ENCODE results near the gene FANCC.

Gene FANCC

DNA sequence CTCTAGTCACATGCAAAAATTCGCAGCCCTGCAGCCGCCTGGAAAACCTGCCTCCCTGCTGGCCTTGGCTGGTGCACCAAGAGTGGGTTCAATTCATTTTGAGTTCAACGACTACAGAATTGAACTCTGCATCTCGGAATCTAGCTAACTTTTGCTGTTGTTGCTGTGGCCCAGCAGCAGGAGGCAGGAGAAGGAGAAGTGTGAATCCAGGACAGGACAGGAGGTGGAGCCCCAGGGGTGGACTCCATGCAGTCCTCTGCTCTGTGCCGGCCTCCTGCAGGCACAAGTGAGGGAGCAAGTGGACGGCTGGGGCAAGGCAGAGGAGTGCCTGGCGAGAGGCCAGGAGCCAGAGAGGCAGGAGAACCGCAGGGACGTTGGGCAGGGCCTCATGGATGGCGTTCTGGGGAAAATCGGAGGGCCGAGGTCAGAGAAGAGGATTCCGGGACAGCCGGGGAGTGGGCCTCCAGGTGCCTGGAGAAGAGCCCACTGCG is 214.2 kb downstream of the FANCC start:
- peak in 4 of 58 donors; percentile 15 to 46 (median 28) for DNase-seq

DNA sequence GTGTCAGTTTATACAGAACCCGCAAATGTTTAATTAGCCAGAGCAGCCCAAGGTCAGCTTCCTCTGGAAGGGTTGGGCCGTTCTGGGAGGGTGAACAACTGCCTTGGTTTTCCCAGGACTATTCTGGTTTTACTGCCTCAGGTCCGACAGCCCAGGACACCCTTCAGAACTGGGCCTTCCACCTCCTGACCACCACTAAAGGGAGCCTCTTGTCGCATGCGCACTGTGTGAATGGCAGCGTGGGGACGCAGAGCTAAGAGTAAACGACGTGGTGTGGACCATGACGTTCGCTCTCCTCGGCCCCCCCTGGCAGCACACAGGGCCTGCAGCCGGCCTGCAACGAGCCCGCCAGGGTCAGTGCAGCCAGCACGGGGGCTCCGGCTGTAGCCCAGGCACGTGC is 214.9 kb downstream of the FANCC start:
- DNase-seq, result no peak

DNA sequence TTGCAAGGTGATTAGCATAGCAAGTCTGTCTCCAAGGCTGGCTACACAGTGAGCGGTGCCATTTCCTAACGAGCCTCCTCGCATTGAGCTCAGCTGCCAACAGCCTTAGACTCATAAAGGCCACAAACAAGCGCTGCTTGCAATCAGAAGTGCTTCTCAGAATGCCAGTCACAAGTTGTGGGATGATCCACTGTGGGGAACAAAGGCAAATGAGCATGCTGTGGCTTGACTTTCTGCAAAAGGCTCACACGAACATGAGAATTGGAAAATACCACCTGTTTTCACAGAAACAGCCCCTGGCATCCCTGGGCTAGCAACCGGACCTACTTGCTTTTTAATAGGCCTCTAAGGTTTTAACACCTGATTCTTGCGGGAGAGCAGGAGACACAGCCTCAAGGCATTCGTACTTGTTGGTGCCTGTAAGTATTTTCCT is 215.5 kb downstream of the FANCC start:
- DNase-seq, result peak in 48 of 58 donors; percentile 18 to 91 (median 65)

DNA sequence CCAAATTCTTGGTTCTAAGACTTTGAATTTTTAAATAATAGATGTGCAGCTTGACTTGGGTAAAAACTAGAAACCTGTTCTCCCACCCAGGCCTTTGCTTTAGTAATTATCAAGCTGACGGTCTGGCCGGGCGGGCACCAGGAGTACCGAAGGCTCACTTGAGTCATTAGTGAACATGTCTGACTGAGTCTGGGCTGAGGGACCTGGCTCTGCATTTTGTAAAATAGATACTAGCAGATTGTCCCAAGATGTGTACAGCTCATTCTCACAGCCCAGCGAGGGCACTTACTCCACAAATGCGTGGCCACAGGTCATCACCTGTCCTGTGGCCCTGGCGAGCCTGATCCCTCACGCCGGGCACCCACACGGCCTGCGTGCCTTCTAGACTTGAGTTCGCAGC is 216.2 kb downstream of the FANCC start:
- DNase-seq, result no peak

DNA sequence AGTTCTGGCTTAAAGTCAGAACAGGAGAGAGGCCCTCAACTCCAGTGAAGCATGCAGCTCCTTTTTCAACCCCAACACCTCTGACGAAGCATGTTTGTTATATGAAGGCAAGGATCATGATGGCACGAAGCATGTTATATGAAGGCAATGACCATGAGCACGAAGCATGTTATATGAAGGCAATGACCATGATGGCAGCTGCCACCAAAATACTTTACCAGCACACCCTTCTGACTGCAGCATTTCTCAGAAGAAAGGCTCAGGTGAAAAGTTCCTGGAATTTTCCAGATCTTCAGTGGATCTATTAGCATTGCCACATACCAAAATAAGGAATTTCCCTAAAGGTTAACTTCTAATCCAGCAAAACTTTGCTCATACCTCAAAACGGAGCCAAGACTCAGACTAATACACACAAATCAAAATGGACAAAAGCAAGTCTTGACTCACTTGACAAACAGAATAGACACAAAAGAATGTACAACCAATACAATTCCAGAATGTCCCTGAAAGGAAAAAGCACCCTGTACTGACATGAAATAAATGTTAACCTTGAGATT is 217.4 kb downstream of the FANCC start:
- DNase-seq, result no peak

DNA sequence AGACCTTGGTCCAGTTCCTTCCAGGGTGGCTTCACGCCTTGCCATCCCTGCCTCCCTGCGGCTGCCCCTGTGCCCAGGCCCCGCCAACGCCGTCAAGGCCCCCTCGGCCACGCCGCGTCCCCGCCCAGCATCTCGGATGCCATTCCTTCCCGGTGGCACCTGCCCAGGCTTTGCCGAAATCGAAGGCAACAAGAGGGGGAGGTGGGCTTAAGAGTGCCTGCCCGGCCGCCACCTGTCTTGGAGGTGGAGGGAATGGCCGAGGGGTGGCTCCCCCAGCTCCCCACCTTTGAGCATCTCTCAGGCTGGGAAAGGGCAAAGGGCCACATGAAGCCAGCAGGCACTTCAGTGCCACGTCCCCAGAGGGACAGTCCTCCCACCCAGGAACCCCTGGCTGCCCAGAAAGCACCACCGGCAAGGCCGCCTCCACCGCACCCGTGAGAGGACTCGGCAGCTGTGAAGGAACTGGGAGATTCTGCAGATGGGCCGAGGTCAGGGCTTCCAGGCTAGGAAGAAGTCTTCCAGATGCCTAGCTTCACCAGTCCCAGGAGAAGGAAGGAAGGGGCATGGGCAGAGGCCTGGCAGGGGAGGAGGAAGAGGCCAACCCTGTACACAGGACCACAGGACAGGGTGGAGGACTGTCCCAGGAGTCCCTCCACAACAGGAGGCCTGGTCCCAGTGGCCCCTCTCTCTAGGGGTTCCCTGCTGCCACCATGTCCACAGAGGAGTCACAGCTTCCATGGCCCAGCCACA is 218.0 kb downstream of the FANCC start:
- no peak for DNase-seq

DNA sequence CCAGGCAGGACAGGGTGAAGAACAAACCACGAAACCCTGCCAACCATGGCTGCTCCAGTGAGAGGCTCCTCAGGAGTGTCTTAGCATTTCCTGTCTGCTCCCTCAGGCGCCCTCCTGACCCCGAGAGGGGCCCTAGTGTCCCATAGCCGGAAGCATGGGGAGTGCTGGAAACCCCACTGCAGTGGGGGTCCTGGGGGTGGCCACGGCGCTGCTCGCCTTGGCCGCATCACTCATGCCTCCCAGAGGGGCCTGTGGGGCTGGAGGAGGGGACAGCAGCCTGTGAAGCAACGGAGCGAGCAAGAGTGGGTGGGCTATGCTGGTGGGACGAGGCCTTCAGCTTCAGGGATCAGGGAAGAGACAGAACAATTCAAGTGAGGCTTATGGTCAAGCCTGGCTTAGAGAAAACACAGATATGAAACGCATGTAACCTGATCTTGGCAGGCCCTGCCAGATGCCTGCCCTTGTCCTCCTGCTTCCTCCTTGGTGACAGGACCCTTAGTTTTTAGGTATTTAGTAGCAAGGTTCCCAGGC is 219.1 kb downstream of the FANCC start:
- no peak for DNase-seq

DNA sequence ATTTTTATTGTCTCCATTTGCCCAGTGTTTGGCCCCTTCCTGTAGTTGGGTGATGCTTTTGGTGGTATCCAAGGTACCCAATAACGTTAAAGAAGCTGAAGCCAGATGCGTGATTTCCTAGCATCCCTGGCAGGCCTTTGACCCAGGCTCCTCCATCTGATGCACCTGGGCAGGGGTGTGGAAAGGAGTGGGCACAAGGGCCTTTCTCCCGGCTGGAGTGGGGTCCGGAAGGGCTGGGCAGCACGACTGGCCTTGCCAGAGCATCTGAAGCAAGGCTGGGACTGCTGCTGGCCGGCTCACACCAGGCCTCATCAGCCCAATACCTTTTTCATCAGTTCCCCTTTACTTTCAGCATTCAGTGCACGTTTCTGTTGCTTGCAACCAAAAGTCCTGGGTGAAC is 220.2 kb downstream of the FANCC start:
- DNase-seq, result no peak

DNA sequence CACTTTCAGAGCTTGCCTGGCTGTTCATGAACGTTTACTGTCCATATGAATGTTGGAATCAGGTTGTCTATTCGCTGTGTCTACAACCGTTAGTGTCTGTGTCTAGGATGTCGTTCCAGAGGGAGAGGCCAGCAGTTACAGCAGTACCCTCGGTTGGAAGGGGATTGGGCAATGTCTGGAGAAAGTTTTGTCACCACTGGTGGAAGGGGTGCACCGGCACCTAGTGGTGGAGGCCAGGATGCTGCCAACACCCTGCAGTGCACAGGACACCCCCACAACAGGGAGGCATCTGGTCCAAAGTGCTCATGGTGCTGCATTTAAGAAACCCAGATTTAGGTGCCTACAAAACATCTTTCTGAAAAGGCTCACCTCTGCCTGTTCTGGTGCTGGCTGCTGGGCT is 220.7 kb downstream of the FANCC start:
- no peak for DNase-seq

DNA sequence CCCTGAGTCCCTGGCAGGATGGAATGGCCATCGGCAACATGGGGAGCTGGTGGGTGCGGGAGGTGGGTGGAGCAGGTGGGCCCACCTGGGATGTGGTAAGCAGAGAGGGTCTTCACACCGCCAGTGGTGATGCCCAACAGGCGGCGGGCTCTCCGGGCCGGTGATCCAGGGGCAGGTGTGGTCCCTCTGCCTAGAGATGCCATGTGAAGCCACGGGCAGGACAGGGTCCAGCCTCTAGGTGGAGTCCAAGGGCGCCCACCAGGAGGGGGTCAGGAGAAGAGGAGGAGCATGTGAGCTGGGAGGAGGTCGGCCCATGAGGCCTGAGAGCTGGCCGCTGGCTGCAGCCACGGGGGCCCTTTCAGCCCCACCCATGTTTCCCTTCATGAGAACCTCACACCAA is 221.1 kb downstream of the FANCC start:
- DNase-seq, result no peak

DNA sequence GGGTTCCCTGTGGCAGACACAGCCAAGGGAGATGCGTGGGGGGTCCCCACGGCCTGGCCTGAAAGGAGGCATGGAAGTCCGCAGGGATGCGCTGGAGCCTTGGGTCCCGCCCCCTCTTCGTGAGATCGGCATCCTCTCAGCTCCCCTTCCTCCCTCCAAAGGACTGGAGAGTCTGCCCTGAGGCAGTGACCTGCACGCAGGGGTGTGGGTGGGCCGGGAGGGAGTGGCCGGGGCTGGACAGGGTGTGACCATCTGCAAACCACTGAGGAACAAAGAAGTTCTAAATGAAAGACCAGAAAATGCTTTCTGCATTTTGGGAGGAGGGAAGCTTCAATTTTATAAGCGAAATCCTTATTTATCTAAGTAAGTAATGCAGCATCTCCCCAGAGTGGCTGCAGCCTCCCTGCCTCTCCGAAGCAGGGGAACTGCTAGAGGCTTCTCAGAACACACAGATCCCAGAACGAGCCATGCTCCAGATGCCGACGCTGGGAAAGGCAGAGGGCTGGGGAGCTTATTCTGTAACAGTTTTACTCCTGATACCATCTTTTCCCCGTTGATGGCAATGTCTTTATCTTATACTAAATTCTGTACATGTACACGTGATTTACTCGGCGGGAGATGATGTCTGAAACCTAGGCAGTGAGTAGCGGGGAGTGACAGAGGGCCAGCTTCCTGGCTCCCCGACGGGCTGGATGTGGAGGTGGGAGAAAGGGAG is 221.7 kb downstream of the FANCC start:
- no peak for DNase-seq

DNA sequence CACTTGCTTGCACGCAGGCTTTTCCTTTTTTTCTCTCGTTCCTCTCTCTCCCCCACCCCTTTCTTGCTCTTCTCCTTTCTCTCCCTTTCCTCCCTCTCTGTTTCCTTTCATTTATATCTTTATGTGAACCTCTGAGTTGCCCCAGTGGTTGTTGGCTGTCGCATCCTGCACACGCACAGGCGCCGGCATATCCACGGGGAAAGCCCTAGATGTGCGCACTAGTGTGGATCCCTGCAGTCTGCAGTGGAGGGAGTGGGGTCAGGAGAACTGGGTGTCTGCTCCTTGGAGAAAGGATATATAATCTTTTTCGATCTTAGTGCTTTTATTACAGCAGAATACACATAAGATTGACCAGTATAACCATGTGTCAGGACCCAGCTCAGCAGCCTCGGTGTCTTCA is 223.5 kb downstream of the FANCC start:
- DNase-seq, result no peak

DNA sequence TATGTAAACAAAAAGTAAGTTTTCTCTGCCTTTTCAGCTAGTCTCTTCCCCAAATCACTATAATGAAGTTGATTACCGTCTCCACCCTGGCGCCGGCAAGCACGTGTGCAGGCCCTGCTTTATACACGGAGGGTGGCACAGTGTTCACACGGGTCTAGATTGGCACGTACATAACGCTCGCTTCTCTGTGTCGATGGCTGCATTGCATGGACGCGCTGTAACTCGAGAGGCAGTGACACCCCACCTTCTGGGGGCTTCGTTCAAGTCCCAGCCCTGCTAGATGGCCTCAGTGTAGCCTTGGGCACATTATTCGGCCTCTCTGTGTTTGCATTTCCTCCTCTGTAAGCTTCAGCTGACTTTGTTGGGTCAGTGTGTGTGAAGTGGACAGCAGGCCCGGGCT is 223.9 kb downstream of the FANCC start:
- no peak for DNase-seq

DNA sequence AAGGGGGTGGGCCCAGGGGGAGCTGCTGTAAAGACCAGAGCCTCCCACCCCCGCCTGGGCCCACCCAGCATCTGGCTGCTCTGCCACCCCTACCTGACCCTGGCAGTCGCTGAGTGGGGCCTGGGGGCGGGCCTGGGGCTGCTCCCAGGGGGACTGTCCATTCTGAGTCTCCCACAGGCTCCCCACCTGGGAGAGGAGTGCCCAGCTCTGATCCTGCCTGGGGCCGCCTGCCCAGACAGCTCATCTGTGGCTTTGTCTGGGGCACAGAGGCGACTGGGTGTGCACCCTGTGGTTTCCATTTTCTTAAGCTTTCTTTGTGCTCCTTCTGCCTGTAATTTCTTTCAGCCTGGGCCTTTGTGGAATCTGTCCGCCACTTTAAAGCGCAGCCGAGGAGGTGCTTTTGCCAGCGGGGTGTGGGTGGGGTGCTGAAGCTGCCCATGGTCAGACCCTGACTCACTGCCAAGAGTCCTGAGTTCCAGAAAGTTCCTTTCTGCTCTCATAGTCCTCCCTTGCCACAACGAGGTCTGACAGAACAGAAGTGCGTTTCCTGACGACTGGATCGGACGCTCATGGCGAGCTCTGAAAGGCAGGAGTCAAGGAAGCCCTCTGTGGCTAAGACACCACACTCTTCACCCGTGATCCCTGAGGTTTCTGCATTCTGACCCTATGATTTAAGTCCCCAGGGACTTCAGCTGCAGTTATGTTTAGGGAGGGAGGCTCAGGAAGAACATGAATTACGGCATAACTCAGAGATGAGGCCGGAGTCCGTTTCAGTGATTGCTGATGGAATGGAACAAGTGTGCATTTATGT is 225.0 kb downstream of the FANCC start:
- DNase-seq, result peak in 1 of 58 donors; percentile 35

DNA sequence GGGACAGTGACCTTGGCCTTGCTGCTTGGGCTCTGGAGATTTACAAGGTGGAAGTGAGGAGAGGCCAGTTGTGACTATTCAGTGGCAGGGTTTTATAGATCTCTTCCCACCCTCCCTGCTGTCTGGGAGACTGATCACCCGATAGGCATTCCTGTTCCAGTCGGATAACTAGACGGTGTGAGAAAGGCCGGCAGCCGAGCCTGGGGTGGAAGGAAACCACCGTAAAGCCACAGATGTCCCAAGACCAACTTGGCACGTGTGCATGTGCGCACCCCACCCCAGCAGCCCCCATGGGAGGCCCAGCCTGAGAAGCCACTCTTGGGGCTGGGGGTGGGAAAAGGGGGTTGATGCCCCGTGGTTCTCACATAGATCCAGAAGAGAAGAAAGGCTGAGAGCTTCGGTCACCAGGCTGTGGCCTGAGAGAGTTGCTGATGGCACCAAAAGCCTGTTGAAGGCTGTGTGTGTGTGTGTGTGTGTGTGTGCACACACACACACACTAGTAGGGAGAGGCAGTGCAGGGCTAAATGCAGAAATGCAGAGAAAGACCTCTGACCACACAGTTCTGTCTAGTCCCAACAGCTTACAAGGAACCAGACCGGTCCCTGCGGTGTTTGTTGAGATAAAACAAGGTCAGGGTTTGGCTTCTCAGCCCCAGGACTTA is 225.8 kb downstream of the FANCC start:
- no peak for DNase-seq

DNA sequence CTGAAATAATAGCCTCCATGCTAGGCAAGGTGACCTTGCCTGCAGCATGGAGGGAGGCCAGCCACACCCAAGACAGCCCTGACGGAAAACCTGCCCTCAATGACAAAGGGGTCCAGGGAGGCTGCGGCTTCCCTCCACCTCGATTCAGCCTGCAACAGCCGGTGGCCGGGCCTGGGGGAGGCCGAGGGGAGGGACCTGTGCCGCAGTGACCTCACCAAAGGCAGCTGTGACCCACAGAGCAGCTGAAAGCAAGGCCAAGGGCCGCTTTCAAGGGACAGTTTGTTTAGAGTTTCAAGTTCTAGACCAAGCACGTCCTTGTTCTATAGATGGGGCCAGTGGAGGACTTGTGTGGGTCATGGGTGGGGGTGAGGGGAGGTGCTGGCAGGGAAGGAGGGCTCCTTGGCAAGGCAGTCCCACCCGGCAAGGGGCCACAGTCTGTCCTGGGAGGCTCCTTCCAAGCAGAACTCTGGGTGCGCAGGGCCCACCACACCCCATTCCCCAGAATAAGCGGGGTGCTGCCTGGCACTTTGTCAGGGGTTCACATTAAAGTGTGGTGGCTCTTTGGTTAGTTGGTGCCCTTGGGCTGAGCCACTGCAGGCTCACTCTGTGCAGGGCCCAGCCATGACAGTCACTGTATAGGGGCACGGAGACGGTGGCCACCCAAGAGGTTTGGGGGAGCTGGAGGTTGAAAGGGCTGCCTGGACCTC is 226.5 kb downstream of the FANCC start:
- peak in 3 of 58 donors; percentile 28 to 49 (median 31) for DNase-seq

DNA sequence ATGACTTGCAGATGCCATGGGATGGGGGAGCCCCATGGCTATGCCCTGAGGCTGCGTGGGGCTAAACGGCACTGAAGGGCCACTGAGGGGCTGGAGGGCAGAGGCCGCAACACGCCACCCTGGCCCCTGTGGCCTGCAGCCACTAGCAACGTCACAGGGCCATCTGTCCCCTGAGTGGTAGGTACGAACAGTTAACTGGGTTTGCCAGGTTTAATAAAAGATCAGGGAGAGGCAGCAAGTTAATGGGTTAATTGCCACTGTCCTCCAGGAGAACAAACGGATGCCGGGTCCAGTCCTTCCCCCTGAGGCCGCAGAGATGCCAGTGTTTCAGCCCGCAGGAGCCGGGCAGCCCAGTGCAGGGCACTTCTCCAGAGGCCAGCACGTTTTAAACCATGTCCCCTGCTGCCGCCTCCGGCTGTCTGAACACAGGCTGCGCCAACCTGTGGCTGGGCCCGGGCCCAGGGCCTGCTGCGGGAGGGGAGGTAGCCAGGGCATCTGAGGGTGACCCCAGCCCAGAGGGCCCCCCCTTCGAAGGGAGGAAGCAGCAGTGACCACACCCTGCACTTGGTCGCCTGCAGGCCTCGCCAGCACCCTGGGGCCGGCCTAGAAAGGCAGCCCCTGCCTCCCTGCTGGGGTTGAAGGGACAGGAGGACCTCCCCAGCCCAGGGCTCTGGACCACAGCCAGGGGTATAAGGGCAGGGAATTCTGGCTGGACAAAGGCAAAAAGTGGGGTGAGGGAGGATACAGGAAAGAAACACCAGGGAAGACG is 227.3 kb downstream of the FANCC start:
- peak in 9 of 58 donors; percentile 17 to 59 (median 42) for DNase-seq

DNA sequence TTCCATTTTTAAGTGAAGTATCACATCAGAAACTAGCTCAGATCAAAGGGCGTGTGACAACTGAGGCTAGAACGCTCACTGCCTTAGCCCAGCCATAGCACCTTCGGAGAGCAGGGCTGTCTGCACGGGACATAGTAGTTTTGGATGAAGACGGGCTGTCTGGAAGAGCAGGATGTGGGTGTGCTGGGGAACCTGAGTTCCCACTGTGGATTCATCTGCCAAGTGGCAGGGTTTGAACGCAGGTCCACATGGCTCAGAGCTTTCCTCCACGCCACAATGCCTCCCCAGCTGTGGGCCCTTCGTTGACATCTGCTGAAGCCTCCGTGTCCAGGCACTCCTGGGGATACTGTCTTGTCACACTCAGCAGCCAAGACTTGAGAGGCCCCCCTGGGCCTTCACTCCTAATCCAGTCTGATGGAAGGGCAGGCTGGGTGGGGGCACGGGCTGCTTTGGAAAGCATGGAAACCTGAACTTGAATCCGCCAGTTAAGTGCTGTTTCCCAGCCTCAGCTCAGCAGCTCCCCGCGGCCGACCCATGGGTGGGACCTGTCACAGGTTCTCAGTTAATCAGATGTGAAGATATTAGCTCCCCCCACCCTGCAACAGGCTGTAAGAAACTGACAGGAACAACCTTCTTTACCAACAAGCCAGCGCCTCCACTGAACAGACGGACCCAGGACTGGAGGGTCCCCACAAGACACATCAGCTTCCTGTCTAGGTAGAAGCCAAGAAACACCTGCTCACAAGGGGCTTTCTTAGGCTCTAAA is 228.1 kb downstream of the FANCC start:
- DNase-seq, result no peak
